HG03159 (cell line): Measurements from ENCODE around the gene MPEG1.

ENCODE experiments used
- ATAC-seq: cut with Tn5 transposase; IDR thresholded peaks from one replicate; pipeline ENCODE4 v1.9.1; 2021; ENCODE audit warnings: mild to moderate bottlenecking, moderate library complexity; ENCODE audit not compliant: unreplicated experiment

The MPEG1 gene

DNA sequence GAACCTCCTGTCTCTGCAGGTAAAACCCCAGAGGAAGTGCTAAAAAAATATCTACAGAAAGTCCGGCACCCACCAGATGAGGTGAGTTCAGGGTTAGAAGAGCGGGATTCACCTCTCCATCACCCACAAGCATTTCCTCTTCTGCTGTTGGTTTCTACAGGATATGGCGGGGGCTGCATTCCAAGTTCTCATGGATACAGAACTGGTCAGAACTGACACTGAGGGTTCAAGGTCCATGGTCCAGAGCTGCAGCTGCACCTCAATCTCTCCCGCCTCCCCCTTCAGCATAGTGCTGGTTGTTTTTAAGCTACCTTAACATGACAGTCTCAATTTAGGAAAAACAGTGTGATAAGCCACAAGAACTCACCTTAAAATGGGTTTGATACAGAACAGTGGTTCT, 21.6 kb downstream of the MPEG1 start:
- ATAC-seq = no peak

DNA sequence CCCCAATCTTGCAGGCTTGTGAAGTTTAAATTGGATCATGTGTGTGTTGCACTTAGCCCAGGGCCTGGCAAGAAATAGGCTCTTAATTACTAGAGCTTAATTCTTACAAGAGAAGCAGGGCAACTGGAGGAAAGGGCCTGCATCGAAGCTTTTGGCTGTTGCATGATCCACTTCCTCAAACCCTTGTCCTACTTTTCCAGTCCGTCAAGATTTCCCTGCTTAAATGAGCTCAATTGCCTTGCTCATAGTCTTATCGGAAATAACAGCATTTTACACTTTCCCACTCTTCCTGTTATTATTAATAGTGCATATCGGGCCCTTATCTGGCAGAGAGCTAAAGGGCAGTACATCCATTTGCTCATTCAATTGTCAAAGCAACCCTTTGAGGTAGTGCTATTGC, 22.7 kb downstream of the MPEG1 start:
- ATAC-seq = no peak

DNA sequence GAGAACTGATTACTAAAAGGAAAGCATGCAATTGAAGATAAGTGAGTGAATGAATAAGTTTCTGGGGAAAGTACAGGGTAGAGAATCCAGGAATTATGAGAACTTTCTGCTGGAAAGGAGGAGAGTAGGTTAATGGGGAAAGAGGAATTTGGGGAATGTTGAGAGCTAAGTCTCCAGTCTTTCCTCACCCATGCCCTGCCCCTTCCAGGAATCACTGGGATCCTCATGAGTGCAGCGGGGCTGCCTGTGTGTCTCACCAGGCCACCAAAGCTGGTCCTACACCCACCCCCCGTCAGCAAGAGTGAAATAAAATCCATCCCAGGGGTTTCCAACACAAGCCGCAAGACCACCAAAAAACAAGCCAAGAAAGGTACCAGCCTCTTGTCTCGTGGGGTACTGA, 23.8 kb downstream of the MPEG1 start:
- ATAC-seq = no peak

DNA sequence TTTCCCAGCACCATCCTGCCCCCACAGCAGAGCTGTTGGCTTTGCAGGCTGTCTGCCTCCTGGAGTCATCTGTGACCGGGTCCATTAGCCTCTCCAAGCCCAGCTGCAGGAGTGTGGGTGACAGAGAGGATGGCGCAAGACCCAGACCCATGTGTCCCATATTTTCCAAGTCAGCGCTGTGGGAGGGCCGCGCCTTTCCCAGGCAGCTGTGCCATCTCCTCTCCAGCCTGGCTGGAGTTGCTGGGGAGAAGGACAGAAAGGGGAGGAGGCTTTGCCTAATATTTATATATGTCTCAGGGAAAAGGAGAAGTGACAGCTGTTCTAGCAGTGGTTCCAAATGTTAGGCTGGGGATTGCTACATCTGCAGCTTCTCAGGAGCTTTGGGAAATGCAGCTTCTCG, 25.1 kb downstream of the MPEG1 start:
- ATAC-seq = no peak

DNA sequence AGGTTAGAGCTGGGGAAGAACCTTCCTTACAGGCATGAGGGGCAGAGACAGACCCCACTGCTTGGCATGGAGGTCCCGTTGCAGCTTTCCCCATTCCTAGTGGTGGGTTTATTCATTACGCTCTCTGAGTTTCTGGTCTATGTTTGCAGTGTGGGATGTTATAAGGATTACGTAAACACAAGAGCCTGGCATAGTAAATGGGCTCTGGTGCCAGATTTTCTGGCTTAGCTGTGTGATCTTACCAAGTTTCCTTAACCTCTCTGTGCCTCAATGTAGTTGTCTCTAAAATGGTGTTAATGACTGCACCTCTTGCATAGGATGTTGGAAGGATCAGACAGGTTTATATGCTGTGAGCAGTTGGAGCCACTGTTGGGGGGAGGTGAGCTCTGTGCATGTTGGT, 25.7 kb downstream of the MPEG1 start:
- no peak for ATAC-seq

DNA sequence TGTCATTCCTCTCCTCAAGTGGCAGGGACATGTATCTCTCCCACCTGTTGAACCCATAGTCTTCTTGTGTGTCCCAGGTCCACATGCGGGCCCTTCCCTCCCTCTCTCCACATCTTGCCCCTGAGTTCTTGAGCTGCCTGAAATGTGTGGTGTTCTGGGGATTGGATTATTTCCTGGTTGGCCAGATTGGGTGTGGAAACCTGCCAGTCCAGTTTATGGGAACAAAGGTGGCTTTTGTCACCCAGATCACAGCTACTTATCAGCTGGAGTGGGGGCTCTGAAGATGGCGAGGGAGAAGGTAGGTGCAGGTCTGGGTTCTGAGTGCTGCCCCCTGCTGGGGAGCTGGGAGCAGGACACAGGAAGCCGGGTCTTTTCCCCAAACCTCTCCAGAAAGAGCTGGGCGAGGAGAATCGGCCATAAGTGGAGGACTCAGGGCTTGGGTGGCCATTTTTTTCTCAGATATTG, 26.6 kb downstream of the MPEG1 start:
- ATAC-seq = peak; percentile 56

DNA sequence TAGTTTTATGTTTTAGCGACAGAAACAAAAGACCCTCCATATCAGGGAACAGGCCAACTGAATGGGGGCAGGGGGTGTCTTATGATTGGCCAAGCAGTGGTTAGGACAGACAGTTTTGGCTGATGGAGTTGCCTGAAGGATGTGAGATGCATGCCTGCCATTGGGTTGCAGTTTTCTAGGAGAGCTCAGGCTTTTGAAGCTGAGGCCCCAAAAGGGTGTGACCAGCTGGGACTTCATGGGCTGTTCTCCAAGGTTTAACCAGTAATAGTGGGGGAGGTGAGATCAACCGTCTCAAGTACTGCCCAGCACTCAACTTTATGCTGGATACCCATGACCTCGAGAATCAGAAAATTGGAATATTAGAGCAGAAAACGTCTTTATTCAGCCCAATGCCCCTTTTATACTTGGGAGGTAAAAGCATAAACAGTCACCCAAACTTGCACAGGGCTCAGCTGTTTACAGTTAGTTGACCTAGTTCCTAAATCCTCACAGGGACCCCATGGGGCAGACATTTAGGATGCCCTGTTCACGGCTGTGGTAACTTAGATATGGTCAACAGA, 27.3 kb downstream of the MPEG1 start:
- no peak for ATAC-seq

DNA sequence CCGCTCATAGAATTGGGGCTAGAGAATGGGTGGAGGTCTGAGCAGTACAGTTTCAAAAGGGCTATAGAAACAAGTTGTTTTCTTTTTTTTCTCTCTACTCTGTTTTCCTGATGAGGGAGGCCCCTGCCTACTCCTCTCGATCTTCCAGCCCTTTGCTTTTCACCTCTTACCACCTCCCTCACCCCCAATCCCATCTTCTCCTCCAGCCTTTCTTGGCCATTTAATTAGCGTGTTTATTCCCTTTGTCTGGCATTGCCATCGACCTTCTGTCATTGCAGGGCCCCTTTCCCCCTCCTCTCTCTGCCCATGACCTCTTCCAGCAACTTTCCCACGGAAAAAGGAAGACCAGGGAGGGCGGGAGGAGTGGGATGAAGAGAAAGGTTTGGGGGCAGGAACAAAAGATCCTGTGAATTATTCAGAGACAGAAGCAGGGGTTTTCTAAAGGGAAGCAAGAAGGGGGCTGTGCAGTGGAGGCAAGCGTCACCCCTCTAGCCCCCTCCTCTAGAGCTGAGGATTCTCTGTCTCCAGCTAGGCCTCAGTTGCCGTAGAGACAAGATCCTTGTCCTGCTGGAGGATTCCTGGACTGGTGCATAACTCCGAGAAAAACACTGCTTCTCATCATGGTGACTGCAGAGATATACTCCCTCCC, 27.9 kb downstream of the MPEG1 start:
- ATAC-seq = no peak

DNA sequence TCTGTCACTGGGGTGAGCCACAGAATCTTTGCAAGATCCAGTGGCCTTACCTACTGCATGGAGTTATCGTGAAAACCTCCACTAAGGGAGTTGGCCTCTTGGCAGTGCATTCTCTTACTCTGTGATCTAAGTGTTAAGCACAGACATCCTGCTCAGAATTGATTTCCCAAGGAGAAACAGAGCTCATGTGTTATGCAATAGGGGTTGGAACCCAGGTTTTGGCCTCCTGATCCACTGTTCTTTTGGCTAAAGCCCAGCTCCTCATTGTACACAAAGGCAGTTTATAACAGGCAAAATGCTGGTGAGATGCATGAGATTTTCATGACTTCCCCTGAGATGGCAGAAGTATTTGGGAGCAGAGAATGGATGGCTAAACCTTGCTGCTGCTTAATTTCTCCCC, 29.0 kb downstream of the MPEG1 start:
- ATAC-seq = no peak

DNA sequence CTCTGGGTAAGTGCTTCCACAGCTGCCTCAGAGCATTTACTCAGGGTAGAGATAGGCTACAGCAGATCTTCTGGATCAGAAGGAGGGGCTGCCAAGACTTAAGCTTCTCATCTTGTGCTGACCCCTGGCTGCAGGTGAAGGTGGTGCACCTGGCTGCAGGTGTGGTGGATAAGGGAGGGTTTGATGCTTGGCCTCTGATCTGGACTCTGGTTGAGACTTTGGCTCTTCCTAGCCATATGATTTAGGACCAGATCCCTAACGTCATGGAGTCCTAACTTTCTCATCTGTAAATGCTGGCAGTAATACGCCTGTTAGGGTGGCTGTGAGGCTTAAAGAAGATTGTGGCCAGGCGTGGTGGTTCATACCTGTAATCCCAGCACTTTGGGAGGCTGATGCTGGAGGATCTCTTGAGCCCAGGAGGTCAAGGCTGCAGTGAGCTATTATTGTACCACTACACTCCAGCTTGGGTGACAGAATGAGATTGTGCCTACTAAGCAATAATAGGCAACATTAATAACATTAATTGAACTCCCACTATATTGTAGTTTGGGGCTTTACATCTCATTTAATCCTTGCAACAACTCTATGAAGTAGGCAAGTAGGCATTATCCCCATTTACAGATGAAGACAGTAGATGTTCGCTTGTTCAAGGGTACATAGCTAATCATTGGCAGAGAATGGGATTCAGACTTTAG, 30.1 kb downstream of the MPEG1 start:
- peak; percentile 54 for ATAC-seq

DNA sequence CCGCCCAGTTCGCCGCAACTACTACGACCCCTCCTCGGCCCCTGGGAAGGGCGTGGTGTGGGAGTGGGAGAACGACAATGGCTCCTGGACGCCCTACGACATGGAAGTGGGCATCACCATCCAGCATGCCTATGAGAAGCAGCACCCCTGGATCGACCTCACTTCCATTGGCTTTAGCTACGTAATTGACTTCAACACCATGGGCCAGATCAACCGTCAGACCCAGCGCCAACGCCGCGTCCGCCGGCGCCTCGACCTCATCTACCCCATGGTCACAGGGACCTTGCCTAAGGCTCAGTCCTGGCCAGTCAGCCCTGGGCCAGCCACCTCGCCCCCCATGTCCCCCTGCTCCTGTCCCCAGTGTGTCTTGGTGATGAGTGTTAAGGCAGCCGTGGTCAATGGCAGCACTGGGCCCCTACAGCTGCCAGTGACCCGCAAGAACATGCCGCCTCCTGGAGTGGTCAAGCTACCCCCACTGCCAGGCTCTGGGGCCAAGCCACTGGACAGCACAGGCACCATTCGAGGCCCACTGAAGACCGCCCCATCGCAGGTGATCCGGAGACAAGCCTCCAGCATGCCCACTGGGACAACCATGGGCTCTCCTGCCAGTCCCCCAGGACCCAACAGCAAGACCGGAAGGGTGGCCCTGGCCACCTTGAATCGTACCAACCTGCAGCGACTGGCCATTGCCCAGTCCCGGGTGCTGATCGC, 30.8 kb downstream of the MPEG1 start:
- ATAC-seq = no peak

DNA sequence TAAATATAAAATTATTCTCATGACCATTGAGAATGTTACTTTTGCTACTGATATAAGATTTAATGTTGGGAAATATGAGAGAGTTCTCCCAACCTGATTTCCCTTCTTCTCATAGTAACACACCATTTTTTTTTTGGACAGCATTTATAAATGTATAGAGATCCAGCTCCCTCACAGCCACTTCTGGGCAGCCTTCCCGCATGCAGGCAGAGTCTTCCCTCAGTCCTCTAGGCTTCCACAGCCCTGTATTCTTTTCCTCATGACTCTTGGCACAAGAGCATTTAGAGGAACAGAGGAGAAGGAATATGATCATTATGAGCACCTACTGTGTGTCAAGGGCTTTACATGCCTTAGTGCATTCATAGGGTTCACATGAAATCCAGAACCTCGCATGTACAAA, 31.8 kb downstream of the MPEG1 start:
- ATAC-seq = no peak

DNA sequence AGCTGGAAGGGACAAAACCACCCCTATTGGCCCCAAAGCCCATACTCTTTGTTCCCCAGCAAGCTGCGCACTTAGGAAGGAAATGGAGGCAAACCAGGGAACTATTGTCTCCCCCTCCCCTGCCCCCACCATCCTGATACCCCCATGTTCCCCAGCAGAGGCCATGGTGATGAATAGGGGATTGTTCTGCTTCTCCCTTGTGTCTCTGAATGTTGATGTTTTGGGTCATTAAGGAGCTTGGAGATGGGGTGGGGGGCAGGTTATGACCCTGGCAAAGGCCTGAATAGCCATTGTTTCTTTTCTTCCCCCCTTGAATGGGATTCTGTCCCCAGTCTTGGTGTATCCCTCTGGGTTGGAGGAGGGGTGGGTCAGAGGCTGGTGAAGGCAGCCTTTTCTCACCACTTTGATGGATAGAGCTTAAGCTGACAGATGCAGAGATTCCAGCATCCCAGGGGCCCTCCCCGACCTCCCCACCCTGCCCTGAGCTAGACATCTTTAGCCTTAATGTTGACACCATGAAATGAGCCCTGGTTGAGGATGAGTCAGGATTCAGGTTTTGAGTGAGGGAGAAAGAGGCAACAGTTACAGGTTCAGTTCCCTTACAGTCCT, 32.5 kb downstream of the MPEG1 start:
- ATAC-seq = no peak

DNA sequence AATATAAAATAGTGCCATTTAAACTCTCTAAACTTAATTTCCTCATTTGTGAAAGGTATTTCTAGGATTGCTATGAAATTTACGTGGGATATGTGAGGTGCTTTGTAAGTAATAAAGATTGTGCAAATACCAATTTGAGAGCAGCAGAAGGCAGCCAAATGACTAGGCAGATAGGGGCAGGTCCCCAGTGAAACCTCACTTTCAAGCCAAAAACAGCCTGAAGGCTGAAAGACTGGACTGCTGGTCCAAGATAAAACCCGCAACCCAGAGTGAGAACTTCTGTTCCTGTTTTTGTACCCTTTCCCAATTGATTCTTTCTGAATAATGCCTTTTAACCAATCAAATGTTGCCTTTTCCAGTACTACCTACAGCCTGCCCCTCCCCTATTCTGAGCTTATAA, 33.6 kb downstream of the MPEG1 start:
- ATAC-seq = no peak

DNA sequence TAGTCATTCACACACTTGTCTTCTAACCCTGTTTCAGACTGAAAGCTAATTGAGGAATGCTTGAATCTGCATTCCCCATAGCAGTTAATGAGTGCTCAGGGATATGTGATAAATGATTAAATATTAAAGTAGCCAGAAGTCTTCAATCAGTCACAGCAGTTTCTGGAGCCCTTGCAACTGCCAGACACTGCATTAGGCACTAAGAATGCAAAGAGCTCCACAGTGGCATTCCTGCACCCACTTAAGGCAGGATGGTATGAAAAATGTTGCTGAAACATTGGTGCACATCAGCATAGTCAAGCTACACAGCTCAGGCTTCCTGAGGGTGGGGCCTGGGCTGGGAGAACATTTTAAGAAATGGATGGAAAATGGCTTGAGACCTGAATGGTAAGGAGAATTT, 34.3 kb downstream of the MPEG1 start:
- ATAC-seq = no peak

DNA sequence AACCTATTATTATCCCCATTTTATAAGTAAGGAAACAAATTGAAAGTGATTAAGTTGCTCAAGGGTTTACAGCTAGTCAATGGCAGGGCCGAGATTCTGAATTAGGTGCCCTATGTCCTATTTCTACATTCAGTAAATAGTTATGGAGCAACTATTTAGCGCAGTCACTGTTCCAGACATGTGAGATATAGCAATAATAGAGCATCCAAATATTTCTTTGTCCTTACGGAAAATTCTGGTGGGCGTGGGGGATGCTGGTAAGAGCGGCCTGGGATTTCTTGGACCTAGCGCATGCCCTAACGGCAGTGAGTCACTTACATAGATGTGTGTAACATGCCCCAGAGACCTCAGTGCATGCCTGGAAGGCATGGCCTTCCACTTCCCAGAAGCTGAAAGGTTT, 36.4 kb downstream of the MPEG1 start:
- ATAC-seq = no peak

DNA sequence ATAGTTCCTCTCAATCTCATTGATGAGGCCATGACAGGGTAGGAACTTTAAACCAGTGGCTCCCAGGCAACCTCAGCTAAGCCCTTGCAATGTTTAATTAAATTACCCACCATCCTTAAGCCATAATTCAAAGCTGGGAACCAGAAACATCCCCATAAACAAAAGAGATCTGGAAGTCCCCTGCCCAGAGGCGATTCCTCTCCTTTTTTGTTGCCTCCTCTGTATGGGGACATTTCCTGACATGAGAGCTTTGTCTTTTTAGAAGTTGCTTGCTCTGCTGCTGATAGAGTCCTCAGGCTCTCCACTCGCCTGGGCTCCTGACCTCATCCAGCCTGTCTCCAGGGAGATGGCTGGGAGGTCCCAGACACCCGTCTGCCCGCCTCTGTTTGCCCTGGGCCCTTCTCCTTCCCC, 37.6 kb downstream of the MPEG1 start:
- ATAC-seq = no peak

DNA sequence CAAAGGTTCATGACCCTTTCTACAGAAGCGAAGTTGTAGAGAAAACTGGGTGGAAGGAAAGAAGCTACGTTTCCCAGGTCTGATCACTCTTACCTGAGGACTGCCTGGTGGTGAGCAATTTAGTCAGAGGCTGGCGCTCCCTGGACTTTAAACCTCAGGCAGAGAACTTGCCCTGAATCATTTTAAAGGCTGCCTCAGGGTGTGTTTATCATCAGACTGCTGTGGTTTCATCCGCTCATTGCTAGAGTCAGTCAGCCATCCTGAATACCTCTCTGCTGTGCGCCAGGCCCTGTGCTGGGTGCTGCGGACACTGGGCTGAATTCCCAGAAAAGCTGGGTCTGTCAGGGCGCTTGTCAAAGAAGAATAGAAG, 38.1 kb downstream of the MPEG1 start:
- ATAC-seq = no peak

DNA sequence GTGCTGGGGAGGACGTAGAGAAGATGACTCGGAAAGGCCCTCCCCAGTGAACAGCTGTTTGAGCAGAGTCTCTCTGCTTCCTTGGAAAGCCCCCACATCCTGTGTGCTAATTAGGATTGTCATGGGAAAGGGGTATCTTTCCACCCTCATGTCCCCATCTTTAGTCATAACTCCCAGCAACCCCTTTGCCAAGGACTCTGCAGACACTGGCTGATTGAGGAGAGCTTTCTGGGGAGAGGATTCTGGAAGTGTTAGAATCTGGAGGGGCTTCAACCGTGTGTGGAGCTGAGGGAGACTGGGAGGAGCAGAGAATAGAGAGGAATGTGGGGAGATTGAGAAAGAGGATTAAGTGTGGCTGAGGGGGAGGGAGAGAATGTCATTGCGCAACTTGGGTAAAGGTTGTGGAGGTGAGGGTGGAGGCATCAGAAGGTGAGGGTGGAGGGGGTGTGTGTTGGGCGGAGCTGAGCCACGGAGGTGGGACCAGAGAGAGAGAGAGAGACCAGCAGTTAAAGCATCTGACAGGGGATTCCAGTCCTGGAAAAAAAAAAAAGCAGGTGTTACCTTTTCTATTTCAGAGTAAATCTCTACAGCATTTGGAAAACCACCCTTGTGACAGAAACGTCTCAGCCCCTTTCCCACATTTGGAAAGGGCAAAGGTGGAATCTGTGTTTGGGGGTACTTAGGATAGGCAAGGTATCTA, 38.6 kb downstream of the MPEG1 start:
- no peak for ATAC-seq

DNA sequence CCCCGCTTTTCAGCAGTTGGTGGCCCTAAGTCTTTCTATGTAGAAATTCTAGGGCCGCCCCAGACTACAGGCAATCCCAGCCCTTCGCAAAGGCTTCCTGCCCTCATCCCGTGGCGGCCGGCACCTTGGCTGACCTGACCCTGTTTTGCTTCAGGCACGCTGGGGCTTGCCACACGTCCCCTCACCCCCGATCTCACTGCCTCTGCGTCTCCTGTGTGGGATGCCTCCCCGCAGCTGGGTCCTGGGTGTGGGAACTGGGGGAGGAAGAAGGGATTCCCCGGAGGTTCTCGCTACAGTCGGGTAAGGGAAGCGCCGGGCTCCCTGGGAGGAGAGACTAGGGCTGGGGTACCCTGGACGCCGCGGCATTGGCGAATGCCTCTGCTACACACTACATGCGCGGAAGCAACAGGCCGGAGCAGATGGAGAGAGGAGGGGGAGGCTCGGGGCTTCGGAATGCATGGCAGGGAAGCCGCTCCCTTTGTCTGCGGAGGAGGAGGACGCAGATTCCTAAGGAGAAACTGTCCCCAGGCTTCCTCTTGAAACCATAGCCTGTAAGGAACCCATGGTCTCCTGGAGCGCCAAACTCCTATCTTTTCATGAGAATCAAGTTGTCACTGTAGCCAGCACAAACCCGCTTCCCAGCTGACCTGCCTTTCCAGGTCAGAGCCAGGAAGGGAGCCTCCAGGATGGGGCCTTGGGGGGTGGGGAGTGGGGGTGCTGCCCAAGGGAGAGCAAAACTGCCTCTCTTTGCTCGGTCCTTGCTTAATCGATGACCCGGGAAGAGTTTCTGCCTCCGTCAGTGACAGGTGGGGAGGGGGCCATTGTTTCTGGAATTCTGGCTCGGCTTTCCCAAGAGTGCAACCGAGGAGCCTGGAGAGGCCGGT, 39.4 kb downstream of the MPEG1 start:
- peak; percentile 1 for ATAC-seq
